CD14-positive monocyte (primary cell): ENCODE results near the gene TIMM10B. TPM values are rescaled to one million over a fixed set of nuclear protein-coding genes. Genes with fewer than 3 reads are reported as not detected.

Source experiments
- DNase-seq, 3 donors: peaks; one replicate each; pipeline ENCODE4 v3.0.0-alpha.2; 2011 to 2022
- H2AFZ ChIP-seq: 2 replicates; pipeline ENCODE4 v1.6.0; 2012; ENCODE audit warnings: mild to moderate bottlenecking, low read depth, low read length, inconsistent platforms; ENCODE audit not compliant: insufficient read depth, poor library complexity, severe bottlenecking
- H3K27ac ChIP-seq, 2 donors: 1 replicate in 1 of 2; 2 replicates in 1 of 2; pipeline ENCODE4 v1.5.1; 2012 to 2013; ENCODE audit warnings: low read length in 2 of 2, control low read depth in 1 of 2, inconsistent platforms in 1 of 2, low read depth in 1 of 2, mild to moderate bottlenecking in 1 of 2
- H3K27me3 ChIP-seq, 2 donors: one replicate each; pipeline versions ENCODE4 v1.6.0 to v1.6.1; 2011 to 2013; ENCODE audit warnings: low read length in 2 of 2; ENCODE audit not compliant: control insufficient read depth in 2 of 2, insufficient read depth in 2 of 2
- H3K36me3 ChIP-seq, 2 donors: replicated peaks in 1 of 2; 1 replicate in 1 of 2; 2 replicates in 1 of 2; pipeline versions ENCODE4 v1.5.1 to v1.6.1; 2012 to 2013; ENCODE audit warnings: low read length in 2 of 2, control low read depth in 1 of 2, inconsistent platforms in 1 of 2, mild to moderate bottlenecking in 1 of 2; ENCODE audit not compliant: insufficient read depth in 2 of 2, control insufficient read depth in 1 of 2
- H3K4me1 ChIP-seq, 2 donors: 1 replicate in 1 of 2; 2 replicates in 1 of 2; pipeline versions ENCODE4 v1.5.1 to v1.6.1; 2012 to 2013; ENCODE audit warnings: low read length in 2 of 2, control low read depth in 1 of 2, inconsistent platforms in 1 of 2, mild to moderate bottlenecking in 1 of 2, moderate library complexity in 1 of 2; ENCODE audit not compliant: insufficient read depth in 2 of 2, control insufficient read depth in 1 of 2
- H3K4me2 ChIP-seq: replicated peaks from 2 replicates; pipeline ENCODE3; 2012; ENCODE audit warnings: low read length, moderate library complexity, mild to moderate bottlenecking; ENCODE audit not compliant: poor library complexity, severe bottlenecking; ENCODE audit errors: extremely low read depth
- H3K4me3 ChIP-seq, 3 experiments: fragments of 200-600 bp in 1 of 3; sonication (generic) in 1 of 3; replicated peaks in 1 of 3; 1 replicate in 2 of 3; 2 replicates in 1 of 3; pipeline ENCODE4 v1.5.1; 2011 to 2013; ENCODE audit warnings: low read length in 3 of 3, mild to moderate bottlenecking in 3 of 3, control low read depth in 2 of 3, low read depth in 2 of 3, inconsistent platforms in 1 of 3, moderate library complexity in 1 of 3
- H3K79me2 ChIP-seq: 2 replicates; pipeline ENCODE4 v1.6.0; 2012; ENCODE audit warnings: mild to moderate bottlenecking, control low read depth, inconsistent platforms, low read length, moderate library complexity; ENCODE audit not compliant: insufficient read depth
- H3K9ac ChIP-seq: 2 replicates; pipeline ENCODE4 v1.6.0; 2017; ENCODE audit warnings: low read length, mild to moderate bottlenecking; ENCODE audit not compliant: insufficient read depth, poor library complexity, severe bottlenecking
- H3K9me3 ChIP-seq, 2 donors: replicated peaks in 1 of 2; 1 replicate in 1 of 2; 2 replicates in 1 of 2; pipeline versions ENCODE4 v1.5.1 to v1.6.1; 2012 to 2013; ENCODE audit warnings: low read length in 2 of 2, control low read depth in 1 of 2; ENCODE audit not compliant: control insufficient read depth in 1 of 2, insufficient read depth in 1 of 2
- H4K20me1 ChIP-seq: 2 replicates; pipeline ENCODE4 v1.6.0; 2012; ENCODE audit warnings: mild to moderate bottlenecking, low read length, control low read depth, moderate library complexity; ENCODE audit not compliant: insufficient read depth
- H3K27ac Mint-ChIP-seq, 7 donors: one replicate each; pipeline ENCODE4 v1.8.0; 2020; ENCODE audit warnings: mild to moderate bottlenecking in 7 of 7, mixed read lengths in 7 of 7, moderate library complexity in 6 of 7, inconsistent platforms in 2 of 7
- H3K27me3 Mint-ChIP-seq, 3 donors: one replicate each; pipeline ENCODE4 v1.8.0; 2021 to 2022; ENCODE audit warnings: low read depth in 3 of 3, mild to moderate bottlenecking in 3 of 3, mixed read lengths in 3 of 3, moderate library complexity in 3 of 3, inconsistent platforms in 1 of 3
- H3K36me3 Mint-ChIP-seq, 2 donors: one replicate each; pipeline ENCODE4 v1.8.0; 2020; ENCODE audit warnings: mixed read lengths in 2 of 2, inconsistent platforms in 1 of 2, mild to moderate bottlenecking in 1 of 2
- H3K4me1 Mint-ChIP-seq: one replicate; pipeline ENCODE4 v1.8.0; 2020; ENCODE audit warnings: mild to moderate bottlenecking, mixed read lengths
- H3K4me3 Mint-ChIP-seq, 2 donors: one replicate each; pipeline ENCODE4 v1.8.0; 2020; ENCODE audit warnings: mild to moderate bottlenecking in 2 of 2, mixed read lengths in 2 of 2, moderate library complexity in 1 of 2
- H3K9me3 Mint-ChIP-seq, 7 donors: one replicate each; pipeline ENCODE4 v1.8.0; 2020 to 2022; ENCODE audit warnings: mixed read lengths in 7 of 7, mild to moderate bottlenecking in 6 of 7, moderate library complexity in 6 of 7, inconsistent platforms in 2 of 7
- WGBS: methylation state at CpG from one replicate; pipeline ENCODE4 v1.1.5; 2013; ENCODE audit warnings: missing lambda C conversion rate; ENCODE audit not compliant: insufficient coverage; 5-methylcytosine and 5-hydroxymethylcytosine counted together
- intact Hi-C, 2 donors: fragments of 100-400 bp; cut with micrococcal nuclease; formaldehyde crosslinking; loops; one replicate each; pipeline versions ENCODE4 v1.15.0 to v1.15.1; 2023
- polyA plus RNA-seq, 3 donors: library from polyadenylated mRNA; depleted of rRNA in 1 of 3; unstranded in 2 of 3; stranded (reverse) in 1 of 3; fragments of 300-500 nt in 2 of 3; fragments of >200 nt in 1 of 3; fragmentation: Illumina TruSeq in 2 of 3; gene quantifications; 1 replicate in 2 of 3; 2 replicates in 1 of 3; pipeline ENCODE4 v1.2.3, GENCODE V29; 2012 to 2021
- TF ChIP-seq, protein P1 (sequence below): fragments of 200-600 bp; IDR thresholded peaks from one replicate; pipeline ENCODE4 v1.8.0; 2022; ENCODE audit warnings: antibody characterized with exemption, mild to moderate bottlenecking

The TIMM10B gene
- polyA plus RNA-seq, 3 donors: 20.0 to 34.9 (median 22.1) TPM

DNA sequence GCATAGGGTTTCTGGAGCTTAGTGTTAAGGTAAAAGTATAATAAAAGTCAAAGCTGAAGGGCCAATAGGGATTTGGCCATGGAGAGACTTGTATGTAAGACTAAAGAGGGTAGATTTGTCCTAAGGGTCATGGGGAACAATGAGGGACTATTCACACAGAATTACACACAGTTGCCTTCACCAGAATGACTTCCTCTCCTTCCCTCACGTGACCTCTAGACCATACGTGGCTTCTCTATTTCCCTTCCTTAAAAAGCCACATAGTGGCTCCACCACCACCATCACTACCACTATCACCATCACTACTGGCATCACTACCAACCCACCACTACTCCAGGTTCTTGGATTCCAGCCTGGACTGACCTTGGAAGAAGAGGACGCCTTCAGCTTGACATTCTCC lies 43.3 kb upstream of the TIMM10B start:
- H3K79me2 ChIP-seq: no peaks in the 10 kb centered on the region
- no peak overlapping the region for H3K4me2 ChIP-seq
- WGBS: 27% methylated on average over 3 of the region's 3 CpGs
- peak overlapping the region in 1 of 2 donors; percentile 17 for H3K27ac ChIP-seq
- H4K20me1 ChIP-seq: no peaks in the 10 kb centered on the region
- no peaks in the 10 kb centered on the region for H3K9me3 ChIP-seq
- Mint-ChIP-seq H3K4me1 (peaks cover under 1% of the 10 kb centered on the region), H3K27me3 (peaks cover 0 to 2% (median 2%) of the 10 kb centered on the region in 3 donors), H3K9me3 (no peaks in the 10 kb centered on the region), H3K27ac (no peak overlapping the region), H3K4me3 (no peak overlapping the region), H3K36me3 (no peaks in the 10 kb centered on the region)
- H3K36me3 ChIP-seq: no peaks in the 10 kb centered on the region
- peak overlapping the region; percentile 26 for H2AFZ ChIP-seq
- H3K27me3 ChIP-seq: no peaks in the 10 kb centered on the region
- peak; percentile 66 to 77 (median 72) for DNase-seq
- peaks cover 14 to 21% of the 10 kb centered on the region in 2 donors for H3K4me1 ChIP-seq
- no peak overlapping the region for H3K4me3 ChIP-seq
- H3K9ac ChIP-seq: no peak overlapping the region
- intact Hi-C loops: no loop called here
- TF ChIP-seq, protein P1, sequence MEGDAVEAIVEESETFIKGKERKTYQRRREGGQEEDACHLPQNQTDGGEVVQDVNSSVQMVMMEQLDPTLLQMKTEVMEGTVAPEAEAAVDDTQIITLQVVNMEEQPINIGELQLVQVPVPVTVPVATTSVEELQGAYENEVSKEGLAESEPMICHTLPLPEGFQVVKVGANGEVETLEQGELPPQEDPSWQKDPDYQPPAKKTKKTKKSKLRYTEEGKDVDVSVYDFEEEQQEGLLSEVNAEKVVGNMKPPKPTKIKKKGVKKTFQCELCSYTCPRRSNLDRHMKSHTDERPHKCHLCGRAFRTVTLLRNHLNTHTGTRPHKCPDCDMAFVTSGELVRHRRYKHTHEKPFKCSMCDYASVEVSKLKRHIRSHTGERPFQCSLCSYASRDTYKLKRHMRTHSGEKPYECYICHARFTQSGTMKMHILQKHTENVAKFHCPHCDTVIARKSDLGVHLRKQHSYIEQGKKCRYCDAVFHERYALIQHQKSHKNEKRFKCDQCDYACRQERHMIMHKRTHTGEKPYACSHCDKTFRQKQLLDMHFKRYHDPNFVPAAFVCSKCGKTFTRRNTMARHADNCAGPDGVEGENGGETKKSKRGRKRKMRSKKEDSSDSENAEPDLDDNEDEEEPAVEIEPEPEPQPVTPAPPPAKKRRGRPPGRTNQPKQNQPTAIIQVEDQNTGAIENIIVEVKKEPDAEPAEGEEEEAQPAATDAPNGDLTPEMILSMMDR: no peak

DNA sequence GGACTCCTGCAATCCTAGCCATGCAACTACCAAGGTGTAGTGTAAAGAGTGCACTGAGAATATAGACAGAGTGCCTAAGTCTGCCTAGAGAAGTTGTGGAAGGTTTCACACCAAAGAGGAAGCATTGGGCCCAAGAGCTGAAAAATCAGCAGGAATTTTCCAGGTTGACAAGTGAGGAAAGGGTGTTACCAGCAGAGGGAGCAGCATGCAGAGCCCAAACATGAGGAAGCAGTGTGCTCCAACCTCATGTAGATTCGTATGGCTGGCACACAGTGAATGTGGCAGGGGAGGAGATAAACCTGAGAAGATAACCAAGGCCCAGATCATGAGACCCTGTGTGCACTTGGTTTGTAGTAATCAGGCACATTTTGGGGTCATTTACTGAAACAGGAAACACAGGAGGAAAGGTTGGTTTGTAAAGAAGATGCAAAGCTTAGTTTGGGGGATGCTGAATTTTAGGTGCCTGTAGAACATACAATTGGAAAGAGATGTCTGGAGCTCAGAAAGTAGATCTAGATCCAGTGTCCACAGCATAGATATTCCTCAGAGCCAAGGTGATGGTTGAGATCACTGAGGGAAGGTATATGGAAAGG lies 42.2 kb upstream of the TIMM10B start:
- H2AFZ ChIP-seq: no peak overlapping the region
- no peak overlapping the region for H3K4me2 ChIP-seq
- DNase-seq: peak; percentile 48 to 67 (median 63)
- no peaks in the 10 kb centered on the region for H3K9me3 ChIP-seq
- no peak overlapping the region for H3K27ac ChIP-seq
- no peak overlapping the region for H3K9ac ChIP-seq
- H4K20me1 ChIP-seq: no peaks in the 10 kb centered on the region
- H3K27me3 ChIP-seq: no peaks in the 10 kb centered on the region
- H3K27me3 Mint-ChIP-seq: peaks cover 0 to 2% (median 0%) of the 10 kb centered on the region in 3 donors
- H3K79me2 ChIP-seq: no peaks in the 10 kb centered on the region
- 38% methylated on average over 1 of the region's 1 CpG for WGBS
- no peaks in the 10 kb centered on the region for H3K9me3 Mint-ChIP-seq
- H3K4me3 ChIP-seq: no peak overlapping the region
- peaks cover 14 to 21% of the 10 kb centered on the region in 2 donors for H3K4me1 ChIP-seq
- H3K36me3 Mint-ChIP-seq: no peaks in the 10 kb centered on the region
- H3K4me1 Mint-ChIP-seq: no peaks in the 10 kb centered on the region
- H3K36me3 ChIP-seq: no peaks in the 10 kb centered on the region
- H3K4me3 Mint-ChIP-seq: no peak overlapping the region
- TF ChIP-seq, protein P1: peak; percentile 61
- intact Hi-C loops: no loop called here
- no peak overlapping the region for H3K27ac Mint-ChIP-seq
